Measurements from ENCODE around the gene SNU13.
"Not testable (repeated sequence)": the region's sequence is repeated elsewhere in the genome, so short reads cannot be mapped to it uniquely, and the experiment has no call there.

DNA sequence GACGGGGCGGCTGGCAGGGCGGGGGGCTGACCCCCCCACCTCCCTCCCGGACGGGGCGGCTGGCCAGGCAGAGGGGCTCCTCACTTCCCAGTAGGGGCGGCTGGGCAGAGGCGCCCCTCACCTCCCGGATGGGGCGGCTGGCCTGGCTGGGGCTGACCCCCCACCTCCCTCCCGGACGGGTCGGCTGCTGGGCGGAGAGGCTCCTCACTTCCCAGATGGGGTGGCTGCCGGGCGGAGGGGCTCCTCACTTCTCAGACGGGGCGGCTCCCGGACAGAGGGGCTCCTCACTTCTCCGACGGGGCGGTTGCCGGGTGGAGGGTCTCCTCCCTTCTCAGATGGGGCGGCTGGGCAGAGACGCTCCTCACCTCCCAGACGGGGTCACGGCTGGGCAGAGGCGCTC is 57.6 kb downstream of the SNU13 start:
- TF ChIP-seq, protein P1, sequence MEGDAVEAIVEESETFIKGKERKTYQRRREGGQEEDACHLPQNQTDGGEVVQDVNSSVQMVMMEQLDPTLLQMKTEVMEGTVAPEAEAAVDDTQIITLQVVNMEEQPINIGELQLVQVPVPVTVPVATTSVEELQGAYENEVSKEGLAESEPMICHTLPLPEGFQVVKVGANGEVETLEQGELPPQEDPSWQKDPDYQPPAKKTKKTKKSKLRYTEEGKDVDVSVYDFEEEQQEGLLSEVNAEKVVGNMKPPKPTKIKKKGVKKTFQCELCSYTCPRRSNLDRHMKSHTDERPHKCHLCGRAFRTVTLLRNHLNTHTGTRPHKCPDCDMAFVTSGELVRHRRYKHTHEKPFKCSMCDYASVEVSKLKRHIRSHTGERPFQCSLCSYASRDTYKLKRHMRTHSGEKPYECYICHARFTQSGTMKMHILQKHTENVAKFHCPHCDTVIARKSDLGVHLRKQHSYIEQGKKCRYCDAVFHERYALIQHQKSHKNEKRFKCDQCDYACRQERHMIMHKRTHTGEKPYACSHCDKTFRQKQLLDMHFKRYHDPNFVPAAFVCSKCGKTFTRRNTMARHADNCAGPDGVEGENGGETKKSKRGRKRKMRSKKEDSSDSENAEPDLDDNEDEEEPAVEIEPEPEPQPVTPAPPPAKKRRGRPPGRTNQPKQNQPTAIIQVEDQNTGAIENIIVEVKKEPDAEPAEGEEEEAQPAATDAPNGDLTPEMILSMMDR (IDR thresholded peaks at IDR 0.05 in 4 of 5, conservative IDR thresholded peaks at IDR 0.05 in 1 of 5): not testable (repeated sequence)
- TF ChIP-seq POLR2A (IDR thresholded peaks at IDR 0.05): not testable (repeated sequence)

All from gastrocnemius medialis (tissue), 4 donors.